Endothelial cell of umbilical vein (primary cell): Measurements from ENCODE around the gene TMEM150C. TPM values are rescaled to one million over a fixed set of nuclear protein-coding genes. Genes with fewer than 3 reads are reported as not detected.
A peak's percentile ranks its signal among the peaks of the same experiment; 100 is the strongest.

ENCODE experiments used
- BruUV-seq: library from RNA; stranded (reverse); fragments of 400-500 nt; replicated peaks from 2 replicates; lab custom pipeline; 2021; lab: Mats Ljungman, UMichigan
- CTCF ChIA-PET: fragments of 300-600, 350-600 bp; sonication (Branson Sonifier 250); formaldehyde crosslinking; loops from one replicate; lab custom pipeline; 2021; ENCODE audit warnings: antibody characterized with exemption, inconsistent platforms; lab: Charles Lee
- POLR2A ChIA-PET: fragments of 300-600, 350-600 bp; sonication (Branson Sonifier 250); formaldehyde crosslinking; loops from one replicate; lab custom pipeline; 2021; ENCODE audit warnings: antibody characterized with exemption, inconsistent platforms; lab: Charles Lee
- DNase-seq: peaks from one replicate; pipeline ENCODE4 v3.0.0-alpha.2; 2011; ENCODE audit warnings: low read depth, low spot score
- FAIRE-seq: peaks from 2 replicates; lab custom pipeline; 2011; peaks lifted over from hg19 to GRCh38; lab: Jason Lieb, UNC
- H2AFZ ChIP-seq: 2 replicates; pipeline ENCODE4 v1.6.0; 2012; ENCODE audit warnings: low read depth, low read length, control low read depth, inconsistent platforms
- H3K27ac ChIP-seq: 2 replicates; pipeline ENCODE4 v1.5.1; 2011; ENCODE audit warnings: low read depth, mild to moderate bottlenecking, control low read depth, low read length, moderate library complexity; ENCODE audit not compliant: insufficient read depth
- H3K27me3 ChIP-seq, 2 experiments: 2 replicates each; pipeline versions ENCODE4 v1.6.0 to v1.6.1; 2011; ENCODE audit warnings: low read length in 2 of 2, mixed read lengths in 1 of 2; ENCODE audit not compliant: control insufficient read depth in 2 of 2, insufficient read depth in 2 of 2
- H3K36me3 ChIP-seq, 2 experiments: 2 replicates in 1 of 2; 3 replicates in 1 of 2; pipeline ENCODE4 v1.5.1; 2011; ENCODE audit warnings: low read length in 2 of 2, mild to moderate bottlenecking in 1 of 2, moderate library complexity in 1 of 2; ENCODE audit not compliant: control insufficient read depth in 2 of 2, insufficient read depth in 2 of 2; ENCODE audit errors: extremely low read depth in 1 of 2
- H3K4me1 ChIP-seq: 3 replicates; pipeline ENCODE4 v1.5.1; 2011; ENCODE audit warnings: mild to moderate bottlenecking, low read length; ENCODE audit not compliant: control insufficient read depth, insufficient read depth; ENCODE audit errors: extremely low read depth
- H3K4me2 ChIP-seq: 2 replicates; pipeline ENCODE4 v1.6.1; 2011; ENCODE audit warnings: low read length, control low read depth, mixed read lengths; ENCODE audit not compliant: insufficient read depth
- H3K4me3 ChIP-seq, 3 experiments: fragments of 200-600 bp in 1 of 3; sonication (generic), shearing (Covaris generic) in 1 of 3; replicated peaks in 1 of 3; 2 replicates each; pipeline ENCODE4 v1.5.1; 2011 to 2016; ENCODE audit warnings: control low read depth in 3 of 3, low read length in 3 of 3, mild to moderate bottlenecking in 2 of 3, inconsistent platforms in 1 of 3, low read depth in 1 of 3, moderate library complexity in 1 of 3; ENCODE audit not compliant: insufficient read depth in 1 of 3
- H3K79me2 ChIP-seq: 2 replicates; pipeline ENCODE4 v1.6.0; 2012; ENCODE audit warnings: low read length, inconsistent platforms; ENCODE audit not compliant: control insufficient read depth, insufficient read depth
- H3K9ac ChIP-seq: replicated peaks from 2 replicates; pipeline ENCODE3; 2011; ENCODE audit warnings: low read length, control low read depth; ENCODE audit not compliant: insufficient read depth; ENCODE audit errors: extremely low read depth
- H3K9me1 ChIP-seq: replicated peaks from 3 replicates; pipeline ENCODE4 v1.6.0; 2011; ENCODE audit warnings: mild to moderate bottlenecking, low read length; ENCODE audit not compliant: control insufficient read depth, insufficient read depth; ENCODE audit errors: extremely low read depth
- H3K9me3 ChIP-seq: replicated peaks from 2 replicates; pipeline ENCODE4 v1.5.1; 2012; ENCODE audit warnings: low read length, inconsistent platforms; ENCODE audit not compliant: control insufficient read depth, insufficient read depth
- H4K20me1 ChIP-seq: replicated peaks from 2 replicates; pipeline ENCODE3; 2011; ENCODE audit warnings: mild to moderate bottlenecking, low read length; ENCODE audit not compliant: control insufficient read depth, insufficient read depth; ENCODE audit errors: extremely low read depth
- FOS ChIP-seq: IDR thresholded peaks from 2 replicates; pipeline ENCODE4 v1.6.1; 2011; ENCODE audit warnings: mild to moderate bottlenecking, low read length, moderate library complexity, borderline replicate concordance; ENCODE audit not compliant: insufficient read depth
- MYC ChIP-seq: IDR thresholded peaks from one replicate; pipeline ENCODE4 v1.6.1; 2011; ENCODE audit warnings: mild to moderate bottlenecking, low read depth, low read length
- POLR2A ChIP-seq: IDR thresholded peaks from 2 replicates; pipeline ENCODE4 v1.6.1; 2012; ENCODE audit warnings: low read depth, mild to moderate bottlenecking, control low read depth, low read length
- POLR2AphosphoS5 ChIP-seq: IDR thresholded peaks from 2 replicates; pipeline ENCODE4 v1.6.1; 2012; ENCODE audit warnings: low read depth, mild to moderate bottlenecking, control low read depth, low read length, moderate library complexity; ENCODE audit not compliant: insufficient read depth
- dilution Hi-C: fragments of 300-500 bp; cut with MboI; formaldehyde crosslinking; loops from one replicate; pipeline ENCODE4 v1.15.0; 2019; ENCODE audit warnings: low sequenced_read_pairs; ENCODE audit not compliant: extremely low pct_ligation_motif_present
- intact Hi-C: fragments of 100-400 bp; cut with micrococcal nuclease; formaldehyde crosslinking; loops from one replicate; pipeline ENCODE4 v1.10.0; 2022
- polyA plus RNA-seq, 4 experiments: library from polyadenylated mRNA; depleted of rRNA in 3 of 4; stranded (reverse) in 3 of 4; unstranded in 1 of 4; fragments of >200 nt; gene quantifications; 2 replicates each; pipeline versions ENCODE4 v1.2.1 to v1.2.3, GENCODE V29; 2011 to 2012; ENCODE audit warnings: missing spikeins in 1 of 4
- total RNA-seq: library from RNA; stranded (reverse); gene quantifications from 2 replicates; pipeline ENCODE4 v1.2.3, GENCODE V29; 2021
- TF ChIP-seq, protein P1 (sequence below), 2 donors: IDR thresholded peaks; 1 replicate in 1 of 2; 2 replicates in 1 of 2; pipeline ENCODE4 v1.5.1; 2011; ENCODE audit warnings: low read length in 2 of 2, mild to moderate bottlenecking in 2 of 2, moderate library complexity in 2 of 2, control low read depth in 1 of 2, inconsistent platforms in 1 of 2, low read depth in 1 of 2; ENCODE audit not compliant: insufficient read depth in 1 of 2; ENCODE audit errors: extremely low read depth in 1 of 2

Gene TMEM150C
- total and polyA plus RNA-seq, 2 donors (not counting 3 experiments of a cell fraction or from before 2014, with no cell fraction given), result 4.1 to 6.6 TPM

GRCh38 chr4:82567444-82567843 lies 5.7 kb upstream of the TMEM150C start:
- Histone ChIP-seq H3K4me2 (no peak overlapping the region), H3K9ac (no peak overlapping the region), H2AFZ (no peak overlapping the region), H3K9me3 (no peaks in the 10 kb centered on the region), H3K27me3 (peaks cover 8 to 9% of the 10 kb centered on the region in 2 experiments), H3K79me2 (no peaks in the 10 kb centered on the region), H3K4me3 (no peak overlapping the region), H3K36me3 (no peaks in the 10 kb centered on the region), H4K20me1 (no peaks in the 10 kb centered on the region), H3K27ac (no peak overlapping the region), H3K9me1 (no peaks in the 10 kb centered on the region), H3K4me1 (no peaks in the 10 kb centered on the region)
- BruUV-seq, result no TSS peak
- dilution Hi-C loops, result no loop called here
- POLR2A ChIA-PET, result interaction anchor here (0.6 kb wide), 1 partner anchor 112 kb away, joined by 4 read pairs; no protein-coding TSS in a partner anchor
- TF ChIP-seq, protein P1, sequence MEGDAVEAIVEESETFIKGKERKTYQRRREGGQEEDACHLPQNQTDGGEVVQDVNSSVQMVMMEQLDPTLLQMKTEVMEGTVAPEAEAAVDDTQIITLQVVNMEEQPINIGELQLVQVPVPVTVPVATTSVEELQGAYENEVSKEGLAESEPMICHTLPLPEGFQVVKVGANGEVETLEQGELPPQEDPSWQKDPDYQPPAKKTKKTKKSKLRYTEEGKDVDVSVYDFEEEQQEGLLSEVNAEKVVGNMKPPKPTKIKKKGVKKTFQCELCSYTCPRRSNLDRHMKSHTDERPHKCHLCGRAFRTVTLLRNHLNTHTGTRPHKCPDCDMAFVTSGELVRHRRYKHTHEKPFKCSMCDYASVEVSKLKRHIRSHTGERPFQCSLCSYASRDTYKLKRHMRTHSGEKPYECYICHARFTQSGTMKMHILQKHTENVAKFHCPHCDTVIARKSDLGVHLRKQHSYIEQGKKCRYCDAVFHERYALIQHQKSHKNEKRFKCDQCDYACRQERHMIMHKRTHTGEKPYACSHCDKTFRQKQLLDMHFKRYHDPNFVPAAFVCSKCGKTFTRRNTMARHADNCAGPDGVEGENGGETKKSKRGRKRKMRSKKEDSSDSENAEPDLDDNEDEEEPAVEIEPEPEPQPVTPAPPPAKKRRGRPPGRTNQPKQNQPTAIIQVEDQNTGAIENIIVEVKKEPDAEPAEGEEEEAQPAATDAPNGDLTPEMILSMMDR (IDR thresholded peaks at IDR 0.05; ENCODE audit: extremely low read depth in 1 of 2, insufficient read depth in 1 of 2, low read depth in 1 of 2, low read length in 2 of 2), result no peak
- no peak for TF ChIP-seq POLR2AphosphoS5
- intact Hi-C loops, result no loop called here
- FAIRE-seq (no peak), DNase-seq (no peak)
- CTCF ChIA-PET, result interaction anchor here (1.0 to 1.5 kb wide), 2 partner anchors 9 to 172 kb away, joined by 3 to 4 read pairs; no protein-coding TSS in a partner anchor

GRCh38 chr4:82562564-82562854 lies 721 bp upstream of the TMEM150C start:
- Histone ChIP-seq H3K9me3 (no peaks in the 10 kb centered on the region), H3K9ac (no peak overlapping the region), H3K27me3 (peaks cover 0 to 10% of the 10 kb centered on the region in 2 experiments), H3K4me1 (peaks cover 4% of the 10 kb centered on the region), H3K9me1 (no peaks in the 10 kb centered on the region), H3K79me2 (no peaks in the 10 kb centered on the region), H3K4me3 (no peak overlapping the region), H3K36me3 (no peaks in the 10 kb centered on the region), H3K27ac (no peak overlapping the region), H4K20me1 (no peaks in the 10 kb centered on the region), H2AFZ (peak overlapping the region; percentile 96), H3K4me2 (peak overlapping the region; percentile 87)
- dilution Hi-C loops (no loop called here), intact Hi-C loops (loop anchor here (1.0 kb wide), 2 partner anchors 45 to 177 kb away; no protein-coding TSS in a partner anchor)
- TF ChIP-seq MYC (no peak), POLR2A (no peak), FOS (no peak)
- POLR2A ChIA-PET, result no interaction called here
- no peak for FAIRE-seq
- BruUV-seq, result no TSS peak
- DNase-seq, result no peak
- CTCF ChIA-PET, result interaction anchor here (2.3 kb wide), 1 partner anchor 176 kb away, joined by 10 read pairs; no protein-coding TSS in a partner anchor
